ENCODE data around the gene PAQR4.

Gene PAQR4

DNA sequence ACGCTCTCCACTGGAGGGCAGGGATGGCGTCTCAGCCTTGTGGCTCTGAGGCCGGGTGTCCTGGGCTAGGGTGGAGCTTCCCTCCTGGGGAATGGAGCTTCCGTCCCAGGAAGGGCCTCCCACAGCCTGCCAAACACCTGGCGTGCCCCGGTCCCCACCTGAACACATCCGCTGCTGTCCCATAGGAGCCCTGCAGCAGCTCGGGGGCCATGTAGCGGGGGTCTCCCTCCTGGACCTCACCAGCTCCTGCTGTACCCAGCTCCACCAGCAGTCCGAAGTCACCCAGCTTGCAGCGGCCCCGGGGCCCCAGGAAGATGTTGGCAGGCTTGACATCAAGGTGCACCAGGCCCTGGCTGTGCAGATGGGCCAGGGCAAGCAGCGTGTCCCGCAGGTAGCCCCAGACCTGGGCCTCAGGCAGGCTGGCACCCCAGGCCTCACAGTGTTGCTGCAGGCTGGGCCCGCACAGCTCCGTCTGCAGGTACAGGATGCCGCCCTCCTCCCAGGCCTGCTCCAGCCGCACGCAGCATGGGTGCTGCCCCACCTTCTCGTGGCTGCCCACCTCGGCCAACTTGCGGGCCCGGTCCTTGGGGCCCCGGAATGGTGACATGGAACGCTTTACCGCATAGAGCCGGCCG lies 6.1 kb downstream of the PAQR4 start:
- TF ChIP-seq, protein P1, sequence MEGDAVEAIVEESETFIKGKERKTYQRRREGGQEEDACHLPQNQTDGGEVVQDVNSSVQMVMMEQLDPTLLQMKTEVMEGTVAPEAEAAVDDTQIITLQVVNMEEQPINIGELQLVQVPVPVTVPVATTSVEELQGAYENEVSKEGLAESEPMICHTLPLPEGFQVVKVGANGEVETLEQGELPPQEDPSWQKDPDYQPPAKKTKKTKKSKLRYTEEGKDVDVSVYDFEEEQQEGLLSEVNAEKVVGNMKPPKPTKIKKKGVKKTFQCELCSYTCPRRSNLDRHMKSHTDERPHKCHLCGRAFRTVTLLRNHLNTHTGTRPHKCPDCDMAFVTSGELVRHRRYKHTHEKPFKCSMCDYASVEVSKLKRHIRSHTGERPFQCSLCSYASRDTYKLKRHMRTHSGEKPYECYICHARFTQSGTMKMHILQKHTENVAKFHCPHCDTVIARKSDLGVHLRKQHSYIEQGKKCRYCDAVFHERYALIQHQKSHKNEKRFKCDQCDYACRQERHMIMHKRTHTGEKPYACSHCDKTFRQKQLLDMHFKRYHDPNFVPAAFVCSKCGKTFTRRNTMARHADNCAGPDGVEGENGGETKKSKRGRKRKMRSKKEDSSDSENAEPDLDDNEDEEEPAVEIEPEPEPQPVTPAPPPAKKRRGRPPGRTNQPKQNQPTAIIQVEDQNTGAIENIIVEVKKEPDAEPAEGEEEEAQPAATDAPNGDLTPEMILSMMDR (conservative IDR thresholded peaks at IDR 0.05; ENCODE audit: control insufficient read depth, insufficient read depth, low read depth, low read length), result no peak
- no peak for DNase-seq (ENCODE audit: low read depth)
- no peak overlapping the region for H3K4me3 ChIP-seq (ENCODE audit: control insufficient read depth, low read depth, low read length)

GRCh38 chr16:2976201-2976600 lies 7.1 kb downstream of the PAQR4 start:
- no peak for DNase-seq (ENCODE audit: low read depth)
- H3K4me3 ChIP-seq (ENCODE audit: control insufficient read depth, low read depth, low read length), result no peak overlapping the region
- TF ChIP-seq, protein P1 (conservative IDR thresholded peaks at IDR 0.05; ENCODE audit: control insufficient read depth, insufficient read depth, low read depth, low read length), result no peak

- DNase-seq (ENCODE audit: low read depth), result no peak
- TF ChIP-seq, protein P1 (conservative IDR thresholded peaks at IDR 0.05; ENCODE audit: control insufficient read depth, insufficient read depth, low read depth, low read length), result no peak
- H3K4me3 ChIP-seq (ENCODE audit: control insufficient read depth, low read depth, low read length), result no peak overlapping the region
Observed at GRCh38 chr16:2976673-2977072, 7.5 kb downstream of the PAQR4 start.

GRCh38 chr16:2977440-2977839 lies 8.3 kb downstream of the PAQR4 start:
- DNase-seq (ENCODE audit: low read depth), result no peak
- TF ChIP-seq, protein P1 (conservative IDR thresholded peaks at IDR 0.05; ENCODE audit: control insufficient read depth, insufficient read depth, low read depth, low read length), result no peak
- no peak overlapping the region for H3K4me3 ChIP-seq (ENCODE audit: control insufficient read depth, low read depth, low read length)

DNA sequence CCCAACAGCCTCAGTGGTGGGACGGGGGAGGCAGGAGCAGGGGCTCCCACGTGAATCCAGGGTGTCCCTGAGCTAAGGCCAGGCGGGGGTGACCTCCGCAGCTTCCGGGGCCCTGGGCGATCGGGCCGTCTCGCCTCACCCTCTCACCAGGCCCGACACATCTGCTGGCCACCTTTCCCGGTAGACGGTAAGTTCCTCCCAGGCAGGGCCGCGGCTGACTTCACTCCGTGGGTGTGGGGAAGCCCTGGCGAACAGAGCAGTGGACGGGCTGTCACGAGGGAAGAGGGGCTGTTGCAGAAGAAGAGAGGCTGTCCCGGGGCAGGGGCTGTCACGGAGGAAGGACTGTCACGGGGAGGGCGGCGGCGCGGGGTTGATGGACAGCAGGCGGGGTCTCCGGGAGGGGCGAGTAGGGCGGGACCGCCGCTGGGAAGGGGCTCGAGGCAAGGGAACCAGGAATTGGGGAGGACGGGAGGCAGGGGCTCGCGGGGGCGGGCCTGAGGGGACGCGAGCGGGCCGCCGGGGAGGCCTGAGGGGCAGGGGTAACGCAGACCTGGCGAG lies 10.6 kb downstream of the PAQR4 start:
- no peak for DNase-seq (ENCODE audit: low read depth)
- H3K4me3 ChIP-seq (ENCODE audit: control insufficient read depth, low read depth, low read length), result peak overlapping the region; percentile 63
- TF ChIP-seq, protein P1 (conservative IDR thresholded peaks at IDR 0.05; ENCODE audit: control insufficient read depth, insufficient read depth, low read depth, low read length), result no peak

DNA sequence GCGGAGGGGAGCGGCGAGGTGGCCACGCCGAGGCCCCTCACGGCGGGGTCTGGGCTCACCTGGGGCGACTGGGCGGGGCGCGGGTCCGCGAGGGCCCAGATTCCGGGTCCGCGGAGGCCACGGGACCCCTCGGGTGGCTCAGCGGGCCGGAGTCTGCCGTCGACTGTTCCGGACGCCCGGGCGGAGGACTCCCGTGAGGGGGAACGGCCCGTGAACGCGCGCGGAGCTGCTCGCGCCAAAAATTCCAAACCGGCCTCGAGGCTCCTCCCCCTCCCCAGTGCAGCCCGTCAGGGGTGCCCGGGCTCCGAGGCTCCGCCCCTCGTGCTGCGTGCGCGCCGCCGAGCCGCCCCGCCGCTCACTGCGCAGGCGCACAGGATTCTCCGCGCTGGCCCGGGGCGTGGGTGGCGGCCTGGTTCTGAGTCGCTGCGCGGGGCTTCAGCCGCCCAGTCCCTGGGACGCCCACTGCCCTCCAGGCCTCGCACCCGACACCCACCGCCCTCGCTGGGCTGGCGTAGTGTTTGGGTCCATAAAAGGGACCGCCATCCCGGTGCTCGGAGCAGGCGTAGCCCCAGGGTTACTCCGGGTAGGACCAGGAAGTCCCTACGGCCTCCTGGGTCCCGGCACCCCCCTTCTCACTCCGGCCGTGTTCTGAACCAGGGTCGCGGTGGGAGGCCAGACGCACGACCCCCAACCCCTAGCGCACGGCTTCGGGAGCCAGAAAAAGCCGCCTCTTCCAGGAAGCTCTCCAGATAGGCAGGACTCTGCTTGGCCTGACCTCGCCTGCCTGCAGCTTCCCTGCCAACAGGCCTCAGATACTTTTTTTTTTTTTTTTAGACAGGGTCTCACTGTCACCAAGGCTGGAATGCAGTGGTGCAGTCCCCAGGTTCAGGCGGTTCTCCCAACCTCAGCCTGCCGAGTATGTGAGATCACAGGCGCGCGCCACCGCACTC lies 11.4 kb downstream of the PAQR4 start, which contains the start of gene PKMYT1:
PKMYT1 (minus strand) TSS at position 220 of the 950 bp plus-strand sequence. CDS start 789 bp downstream, outside the sequence.
- H3K4me3 ChIP-seq (ENCODE audit: control insufficient read depth, low read depth, low read length), result peak within 1 kb of the TSS; percentile 65
- DNase-seq (ENCODE audit: low read depth), result peak; percentile 77
- TF ChIP-seq, protein P1 (conservative IDR thresholded peaks at IDR 0.05; ENCODE audit: control insufficient read depth, insufficient read depth, low read depth, low read length), result no peak
